RCC 7860 (cell line): ENCODE data around the gene SKIL.

ENCODE experiments used
- DNase-seq: peaks from one replicate; pipeline ENCODE4 v3.0.0-alpha.2; 2015; ENCODE audit warnings: low spot score
- FAIRE-seq: peaks from 2 replicates; lab custom pipeline; 2012; peaks lifted over from hg19 to GRCh38; lab: Jason Lieb, UNC

The SKIL gene

DNA sequence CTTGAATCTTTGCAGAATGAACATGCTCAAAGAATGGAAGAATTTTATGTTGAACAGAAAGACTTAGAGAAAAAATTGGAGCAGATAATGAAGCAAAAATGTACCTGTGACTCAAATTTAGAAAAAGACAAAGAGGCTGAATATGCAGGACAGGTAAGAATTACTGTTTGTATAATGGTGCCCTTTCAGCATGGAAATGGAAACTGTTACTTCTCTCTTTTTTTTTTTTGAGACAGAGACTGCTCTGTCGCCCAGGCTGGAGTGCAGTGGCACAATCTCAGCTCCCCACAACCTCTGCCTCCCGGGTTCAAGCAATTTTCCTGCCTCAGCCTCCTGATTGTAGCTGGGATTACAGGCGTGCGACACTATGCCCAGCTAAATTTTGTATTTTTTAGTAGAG is 33.6 kb downstream of the SKIL start:
- DNase-seq (no peak), FAIRE-seq (no peak)

DNA sequence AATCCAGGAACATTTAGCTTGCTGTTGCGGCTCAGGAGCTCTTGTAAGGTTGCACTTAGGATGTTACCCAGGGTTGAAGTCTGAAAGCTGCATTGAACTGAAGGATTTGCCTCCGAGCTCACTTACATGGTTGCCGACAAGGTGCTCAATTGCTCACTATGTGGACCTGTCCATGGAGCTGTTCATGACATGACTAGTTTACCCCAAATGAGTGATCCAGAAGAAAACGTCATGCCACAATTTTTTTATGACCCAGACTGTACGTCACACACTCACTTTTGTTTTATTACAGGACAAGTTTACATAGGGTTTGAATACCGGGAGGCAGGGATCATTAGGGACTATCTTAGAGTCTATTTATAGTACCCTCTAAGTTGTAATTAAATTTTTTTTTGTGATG is 40.2 kb downstream of the SKIL start:
- DNase-seq (no peak), FAIRE-seq (no peak)

DNA sequence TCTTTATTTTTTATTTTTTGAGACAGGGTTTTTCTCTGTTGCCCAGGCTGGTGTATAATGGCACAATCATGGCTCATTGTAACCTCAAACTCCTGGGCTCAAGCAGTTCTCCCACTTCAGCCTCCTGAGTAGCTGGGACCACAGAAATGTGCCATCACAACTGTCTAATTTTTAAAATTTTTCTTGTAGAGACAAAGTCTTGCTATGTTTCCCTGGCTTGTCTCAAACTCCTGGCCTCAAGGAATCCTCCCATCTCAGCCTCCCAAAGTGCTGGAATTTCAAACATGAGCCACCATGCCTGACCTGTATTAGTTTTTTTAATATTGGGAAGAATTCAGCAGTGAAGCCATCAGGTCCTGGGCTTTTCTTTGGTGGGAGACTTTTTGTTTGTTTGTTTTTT is 47.6 kb downstream of the SKIL start:
- FAIRE-seq (no peak), DNase-seq (no peak)

DNA sequence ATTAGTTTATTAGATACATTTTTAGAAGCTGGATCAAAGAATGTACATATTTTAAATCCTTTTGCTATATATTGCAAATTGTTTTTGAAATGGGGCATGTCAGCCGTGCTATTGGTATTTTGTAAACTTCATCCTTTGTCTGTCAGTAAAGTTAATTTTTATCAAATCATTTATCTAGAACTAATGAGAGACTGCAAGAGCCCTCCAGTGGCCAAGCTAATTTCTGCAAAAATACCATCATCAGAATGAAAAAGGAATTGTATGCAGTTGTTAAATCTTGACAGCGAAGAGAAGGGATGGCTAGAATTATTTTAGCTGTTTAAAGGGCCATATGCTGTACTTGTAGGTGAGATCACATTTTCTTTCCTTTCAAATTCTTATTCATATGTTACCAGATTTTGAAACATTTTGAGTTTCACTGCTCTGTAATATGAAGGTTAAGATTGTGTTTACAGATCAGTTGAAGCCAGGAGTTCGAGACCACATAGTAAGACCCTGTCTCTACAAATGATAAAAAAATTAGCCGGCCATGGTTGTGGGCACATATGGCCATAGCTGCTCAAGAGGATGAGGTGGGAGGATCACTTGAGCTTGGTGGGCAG is 53.0 kb downstream of the SKIL start:
- DNase-seq, result peak; percentile 40
- FAIRE-seq, result peak; percentile 76

DNA sequence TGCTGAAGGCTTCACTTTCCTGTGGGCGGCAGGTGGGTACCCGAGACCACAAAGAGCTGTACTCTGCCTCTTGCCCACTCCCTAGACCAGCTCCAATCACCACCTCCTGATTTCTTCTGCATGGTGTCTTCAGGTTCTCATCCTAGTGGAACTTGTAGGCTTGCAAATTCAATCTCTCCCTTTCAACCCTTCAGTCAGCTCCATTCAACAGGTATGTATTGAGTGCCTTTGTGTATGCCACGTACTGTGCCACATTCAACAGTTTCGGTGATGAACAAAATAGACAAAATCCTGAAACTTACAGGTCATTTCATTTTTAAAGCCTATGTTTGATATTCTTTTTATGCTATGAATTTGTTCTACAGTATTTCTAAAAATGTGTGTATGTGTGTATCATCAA is 55.8 kb downstream of the SKIL start:
- FAIRE-seq, result no peak
- no peak for DNase-seq

DNA sequence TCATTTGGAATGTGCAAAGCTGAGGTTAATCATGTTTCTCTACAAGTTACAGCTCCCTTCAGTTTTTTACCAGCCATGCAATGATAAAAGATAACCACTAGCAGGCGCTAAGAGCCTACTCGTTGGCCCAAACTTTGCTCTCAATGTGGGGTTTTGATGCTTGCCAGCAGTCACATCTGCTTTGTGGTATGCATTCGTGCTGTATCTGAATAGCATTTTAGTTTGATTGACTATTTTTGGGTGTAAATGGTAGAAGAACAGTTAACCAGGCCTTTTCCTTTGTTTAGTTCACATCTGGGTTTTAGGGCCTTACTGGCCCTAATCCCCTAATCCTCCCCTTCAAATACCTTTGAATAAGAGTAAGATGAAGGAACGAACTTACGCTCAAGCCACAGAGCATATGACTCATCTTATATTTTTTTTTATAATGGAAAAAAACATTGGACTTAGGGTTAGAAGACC is 56.7 kb downstream of the SKIL start:
- peak; percentile 52 for DNase-seq
- no peak for FAIRE-seq

DNA sequence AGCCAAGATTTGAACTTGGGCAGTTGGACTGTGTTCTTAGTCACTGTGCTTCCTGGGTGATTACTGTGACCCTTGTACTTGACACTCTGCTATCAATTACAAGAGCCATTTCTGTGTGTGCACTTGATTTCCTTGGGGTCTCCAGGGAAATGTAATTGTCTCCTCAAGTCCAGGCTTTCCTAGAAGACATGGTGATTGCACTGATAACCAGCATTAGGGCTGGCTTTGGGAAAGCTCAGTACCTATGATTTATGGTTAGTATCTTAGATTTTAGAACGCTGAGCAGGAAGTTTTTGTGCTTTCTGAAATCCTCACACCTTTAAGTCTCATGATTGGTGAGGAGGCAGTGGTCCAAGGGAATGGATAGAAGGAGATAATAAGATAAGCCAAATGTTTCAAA is 59.6 kb downstream of the SKIL start:
- DNase-seq (no peak), FAIRE-seq (no peak)

DNA sequence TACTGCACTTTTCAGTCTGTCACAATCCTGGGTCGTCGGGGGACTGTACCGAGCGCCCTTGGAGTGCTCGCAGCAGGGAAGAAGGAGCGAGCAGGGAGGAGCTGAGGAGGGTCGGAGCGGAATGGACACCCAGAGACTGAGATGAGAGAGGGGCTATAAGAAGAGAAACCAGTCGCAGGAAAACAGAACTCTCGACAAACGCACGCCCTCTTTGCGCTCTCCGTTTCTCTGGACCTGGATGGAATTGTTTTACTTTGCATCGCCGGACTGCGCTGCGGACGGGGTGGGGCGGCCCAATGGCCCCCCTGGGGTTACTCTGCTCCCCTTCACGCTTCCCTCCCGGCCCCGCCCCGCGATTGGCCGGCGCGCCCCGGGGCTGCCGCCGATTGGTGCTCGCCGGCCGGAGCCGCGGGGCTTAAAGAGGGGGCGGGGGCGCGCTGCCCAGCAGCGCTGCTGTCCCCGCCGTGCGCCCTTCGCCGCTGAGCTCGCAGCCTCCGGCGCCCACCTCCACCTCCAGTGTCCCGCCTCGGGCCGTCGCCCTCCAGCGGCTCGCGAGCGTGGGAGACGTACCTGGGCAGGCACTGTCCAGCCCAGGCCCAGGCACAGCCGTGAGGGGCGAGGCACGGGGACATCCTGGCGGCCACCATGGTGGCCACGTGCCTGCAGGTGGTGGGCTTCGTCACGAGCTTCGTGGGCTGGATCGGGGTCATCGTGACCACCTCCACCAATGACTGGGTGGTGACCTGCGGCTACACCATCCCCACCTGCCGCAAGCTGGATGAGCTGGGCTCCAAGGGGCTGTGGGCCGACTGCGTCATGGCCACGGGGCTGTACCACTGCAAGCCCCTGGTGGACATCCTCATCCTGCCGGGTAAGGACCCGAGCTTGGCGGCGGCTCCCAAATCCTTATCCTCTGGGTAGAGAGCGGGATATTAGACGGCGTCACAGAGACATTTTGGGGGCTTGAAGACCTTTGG is 61.2 kb downstream of the SKIL start, which contains the start of gene CLDN11:
TSS of gene CLDN11 (plus strand) at position 447 of the 977 bp plus-strand sequence. CDS start at position 646, 199 bp downstream.
- DNase-seq (no peak), FAIRE-seq (no peak)

DNA sequence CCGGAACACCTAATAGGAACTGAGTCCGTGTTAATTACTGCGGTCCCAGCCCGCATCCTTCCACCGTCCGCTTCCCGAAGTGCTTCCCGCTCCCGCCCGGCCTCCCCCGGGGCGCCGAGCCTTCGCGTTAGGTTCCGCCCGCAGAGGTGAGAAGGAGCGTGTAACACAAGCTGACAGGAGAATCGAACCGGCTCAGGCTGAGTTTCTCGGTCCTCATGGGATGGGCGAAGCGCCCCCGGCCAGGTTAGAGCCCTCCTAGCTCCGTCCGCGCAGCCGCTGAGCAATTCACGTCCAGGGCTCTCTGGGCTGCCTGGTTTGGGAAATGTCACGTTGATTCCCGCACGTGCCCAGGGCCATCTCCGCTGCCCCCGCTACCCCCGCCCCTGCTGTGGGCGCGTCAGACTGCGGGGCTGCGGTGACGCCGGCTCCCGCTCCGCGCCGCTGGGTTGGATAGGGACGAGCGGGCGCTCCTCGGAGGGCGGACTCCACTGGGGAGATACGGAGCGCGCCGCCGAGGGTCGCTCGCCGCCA is 62.1 kb downstream of the SKIL start:
- no peak for FAIRE-seq
- DNase-seq, result no peak

DNA sequence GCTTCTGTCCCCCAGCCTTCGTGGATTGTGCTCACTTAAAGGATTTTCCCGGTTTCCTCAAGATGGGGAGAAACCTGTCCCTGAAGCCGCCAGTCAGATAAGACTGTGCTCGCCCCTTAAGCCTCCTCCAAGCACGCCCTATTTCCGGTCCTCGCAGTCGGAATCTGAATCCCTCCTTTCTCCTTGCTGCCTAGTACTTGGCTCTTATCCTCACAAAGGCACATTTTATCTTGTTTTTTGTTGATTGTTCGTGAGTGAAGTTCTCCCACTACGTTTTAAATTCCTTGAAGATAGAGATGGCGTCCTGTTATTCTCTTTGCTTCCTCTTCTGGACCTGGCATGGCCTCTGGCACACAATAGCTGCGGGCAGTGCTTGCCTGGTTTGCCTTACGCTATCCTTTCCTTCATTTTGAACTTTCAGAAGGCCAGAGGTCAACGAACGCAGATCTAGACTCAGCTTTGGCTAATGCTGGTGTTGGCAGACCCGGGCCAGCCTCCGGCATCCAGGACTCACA is 62.8 kb downstream of the SKIL start:
- DNase-seq (no peak), FAIRE-seq (no peak)

DNA sequence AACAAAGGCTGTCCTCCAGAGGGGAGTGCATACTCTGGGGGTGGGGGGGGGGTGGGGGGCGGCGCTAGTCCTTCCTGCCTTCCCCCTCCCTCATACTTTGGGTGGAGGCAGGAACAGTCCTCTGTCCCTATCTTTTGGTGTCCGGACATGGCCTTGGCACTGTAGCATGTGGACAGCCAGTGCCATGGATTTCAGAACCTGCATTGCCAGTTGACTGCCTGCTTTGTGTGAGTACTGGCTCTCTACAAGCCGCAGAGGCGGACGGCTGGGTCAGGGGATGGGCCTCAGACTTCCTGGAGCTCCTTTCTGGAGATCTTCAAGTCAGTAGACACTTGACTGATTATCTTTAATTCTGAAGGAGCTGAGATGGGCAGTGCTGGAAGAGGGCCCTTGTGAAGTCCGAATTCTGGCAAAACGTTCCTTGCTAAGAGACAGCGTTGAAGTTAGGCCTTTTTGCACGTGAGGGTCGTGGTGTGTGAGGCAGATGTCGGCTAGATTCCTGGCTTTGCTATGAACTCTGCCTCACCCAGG is 63.7 kb downstream of the SKIL start:
- FAIRE-seq, result no peak

DNA sequence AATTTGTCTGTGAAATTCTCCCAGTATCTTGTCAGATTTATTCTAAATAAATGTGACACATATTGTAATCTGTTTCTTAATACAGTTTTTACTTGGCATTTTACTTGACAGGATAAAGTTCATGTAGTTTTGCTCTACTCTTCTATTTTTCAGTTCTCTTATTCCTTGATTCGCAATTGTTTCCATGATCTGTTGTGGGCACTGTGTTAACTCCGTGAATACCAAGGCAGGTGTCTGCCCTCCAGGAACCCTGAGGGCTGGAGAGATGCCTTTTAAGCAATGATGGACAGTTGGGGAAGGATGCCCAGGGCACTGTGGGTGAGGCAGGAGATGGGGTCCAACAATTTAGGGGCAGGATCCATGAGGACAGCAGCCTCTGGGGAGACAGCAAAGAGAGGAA is 64.2 kb downstream of the SKIL start:
- DNase-seq (no peak), FAIRE-seq (no peak)

More for the DNA sequence above, 63.7 kb downstream of the SKIL start:
- DNase-seq, result no peak

DNA sequence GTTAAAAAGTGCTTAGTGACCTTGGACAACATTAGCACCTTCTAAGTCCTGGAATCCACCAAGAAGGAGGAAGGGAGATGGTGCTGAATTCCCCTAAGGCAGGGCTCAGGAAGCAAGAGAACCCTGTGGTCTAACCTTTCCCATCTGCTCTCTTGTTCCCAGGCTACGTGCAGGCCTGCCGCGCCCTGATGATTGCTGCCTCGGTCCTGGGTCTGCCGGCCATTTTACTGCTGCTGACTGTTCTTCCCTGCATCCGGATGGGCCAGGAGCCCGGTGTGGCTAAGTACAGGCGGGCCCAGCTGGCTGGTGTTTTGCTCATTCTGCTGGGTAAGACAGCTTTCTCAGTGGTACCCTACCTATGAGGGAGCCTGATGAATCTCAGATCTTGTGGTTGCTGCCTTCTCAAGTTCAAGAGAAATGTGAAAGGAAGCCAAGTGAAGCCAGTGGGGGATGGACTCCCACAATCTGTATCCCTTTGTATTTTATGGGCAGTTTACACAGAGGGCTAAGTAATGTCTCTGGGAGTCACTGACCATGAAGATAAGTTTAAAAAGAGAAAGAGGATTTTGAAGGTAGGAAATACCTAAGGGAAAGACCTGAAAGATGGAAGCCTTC is 65.6 kb downstream of the SKIL start:
- no peak for DNase-seq

DNA sequence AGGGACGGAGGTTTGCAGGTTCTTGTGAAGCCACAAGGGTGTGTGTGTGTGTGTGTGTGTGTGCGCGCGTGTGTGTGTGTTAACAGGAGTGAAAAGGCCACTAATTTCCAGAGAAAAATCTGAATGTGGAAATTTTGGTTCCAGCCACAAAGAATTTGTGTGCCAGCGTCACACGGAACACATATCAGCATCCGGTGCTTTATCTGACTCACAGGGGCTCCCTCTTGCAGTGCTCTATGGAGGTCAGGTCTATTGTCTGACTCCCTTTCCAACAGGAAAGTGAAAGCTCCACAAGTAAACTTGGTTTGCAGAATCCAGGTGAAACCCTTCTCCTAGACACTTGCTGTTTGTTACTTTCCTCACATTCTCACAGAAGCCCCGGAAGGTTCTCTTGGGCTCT is 67.4 kb downstream of the SKIL start:
- no peak for FAIRE-seq
- no peak for DNase-seq

More for the DNA sequence above, 65.6 kb downstream of the SKIL start:
- FAIRE-seq, result no peak

DNA sequence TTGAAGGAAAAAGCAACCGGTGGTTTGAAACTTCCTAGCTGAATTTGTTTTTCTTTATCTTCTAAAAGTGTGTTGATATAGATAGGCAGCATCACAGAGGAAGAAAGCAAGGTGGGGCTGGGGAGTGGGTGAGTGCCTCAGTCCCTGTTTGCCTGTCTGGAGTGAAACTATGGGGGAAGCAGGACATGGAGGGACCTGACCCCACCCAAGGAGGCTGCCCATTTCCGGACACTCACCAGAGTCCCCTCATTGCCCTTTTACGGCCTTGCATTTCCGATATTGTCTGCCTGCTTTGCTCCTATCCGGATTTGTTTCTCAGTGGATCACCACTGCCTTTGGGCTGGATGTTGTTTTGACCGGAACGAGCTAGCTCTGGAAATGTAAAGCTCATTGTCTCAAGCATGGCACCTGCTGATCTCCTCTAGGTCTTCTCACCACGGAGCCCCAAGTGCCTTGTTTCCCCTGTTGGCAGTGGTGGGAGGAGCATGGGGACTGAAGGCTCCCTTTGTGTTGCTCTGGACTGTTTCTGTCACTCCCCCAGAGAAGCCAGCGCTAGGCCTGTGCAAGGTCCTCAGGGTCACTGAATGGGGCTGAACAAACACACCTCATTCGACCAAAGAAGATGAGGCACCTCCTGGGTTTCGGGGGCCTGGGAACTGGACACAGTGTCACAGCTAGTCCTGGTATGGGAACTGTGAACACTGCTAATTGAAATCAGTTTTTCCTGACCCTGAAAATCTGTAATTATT is 68.2 kb downstream of the SKIL start:
- FAIRE-seq (no peak), DNase-seq (no peak)

DNA sequence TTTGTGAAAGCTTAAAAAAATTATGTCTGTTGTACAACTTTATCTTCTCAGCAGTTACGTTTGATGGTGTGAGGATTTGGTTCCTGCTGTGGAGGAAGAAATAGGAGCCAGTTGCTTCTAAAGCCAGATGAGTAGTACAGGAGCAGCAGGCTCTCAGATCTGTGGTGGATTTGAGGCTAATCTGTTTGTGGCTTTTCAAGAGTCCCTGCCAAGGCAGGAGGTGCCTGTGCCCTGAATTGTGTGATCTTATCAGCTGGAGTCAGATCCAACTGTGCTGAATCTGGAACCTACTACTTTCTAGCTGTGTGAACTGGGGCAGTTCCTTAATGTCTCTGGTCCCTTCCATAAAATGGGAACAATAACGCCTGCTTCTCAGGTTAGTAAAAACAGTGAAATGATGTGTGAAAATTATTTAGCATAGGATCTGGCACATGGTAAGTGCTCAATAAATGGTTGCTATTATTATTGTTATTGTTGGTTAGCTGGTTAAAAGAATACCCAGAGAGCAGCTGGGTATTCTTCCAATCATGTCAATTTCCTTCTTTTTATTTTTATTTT is 68.8 kb downstream of the SKIL start:
- peak; percentile 42 for FAIRE-seq
- DNase-seq, result peak; percentile 23

DNA sequence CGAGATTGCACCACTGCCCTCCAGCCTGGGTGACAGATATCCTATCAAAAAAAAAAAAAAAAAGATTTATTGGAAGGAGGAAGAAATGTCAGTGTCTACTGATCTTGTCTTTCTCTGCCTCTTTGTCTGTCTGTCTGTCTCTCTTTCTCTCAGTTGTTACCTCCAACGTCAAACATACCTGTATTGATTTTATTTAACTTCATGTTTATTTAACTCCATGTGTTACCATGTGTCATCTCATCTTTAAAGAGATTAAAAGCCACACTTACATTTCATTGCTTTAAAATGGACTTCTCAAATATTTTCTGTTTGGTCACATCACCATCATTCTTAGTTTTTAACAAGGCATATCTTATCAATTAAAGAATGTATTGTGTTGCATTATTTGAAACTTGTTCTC is 70.6 kb downstream of the SKIL start:
- FAIRE-seq (no peak), DNase-seq (no peak)

DNA sequence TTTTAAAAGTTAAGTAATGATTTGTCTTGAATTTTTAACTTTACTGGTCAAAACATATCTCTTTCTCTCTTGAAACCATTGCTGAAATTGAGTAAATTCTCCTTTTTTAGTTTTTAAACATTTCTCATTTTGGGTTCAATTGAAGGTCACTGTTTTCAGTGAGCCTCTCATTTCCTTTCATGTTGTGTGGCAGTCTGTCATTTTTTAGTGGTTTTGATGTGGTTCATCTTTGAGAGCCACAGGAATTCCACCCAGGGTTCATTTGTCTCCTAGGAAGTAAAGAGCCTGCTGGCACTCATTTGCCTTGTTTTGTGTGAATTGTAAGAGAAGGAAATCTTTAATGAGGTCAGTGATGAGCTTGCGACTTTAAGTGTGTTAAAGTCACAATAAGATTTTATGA is 71.5 kb downstream of the SKIL start:
- FAIRE-seq (peak; percentile 97), DNase-seq (peak; percentile 76)

DNA sequence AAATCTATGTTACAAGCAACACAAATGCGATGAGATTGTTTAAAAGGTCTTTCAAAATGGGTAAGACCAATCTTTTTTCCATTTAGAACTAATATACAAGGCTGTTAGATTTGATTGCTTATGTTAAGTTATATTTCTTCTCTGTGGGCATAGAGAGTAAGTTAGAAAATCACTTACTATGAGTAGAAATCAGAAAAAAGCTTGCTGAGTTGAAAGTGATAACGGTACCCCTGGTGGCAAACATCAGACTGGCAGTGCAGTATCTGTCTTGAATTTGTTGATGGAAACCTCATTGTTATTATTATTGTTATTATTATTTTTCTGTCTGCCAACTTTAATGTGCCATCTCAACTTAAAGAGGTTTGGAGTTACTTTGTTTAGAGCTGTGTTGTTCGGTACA is 73.5 kb downstream of the SKIL start:
- FAIRE-seq (no peak), DNase-seq (no peak)

DNA sequence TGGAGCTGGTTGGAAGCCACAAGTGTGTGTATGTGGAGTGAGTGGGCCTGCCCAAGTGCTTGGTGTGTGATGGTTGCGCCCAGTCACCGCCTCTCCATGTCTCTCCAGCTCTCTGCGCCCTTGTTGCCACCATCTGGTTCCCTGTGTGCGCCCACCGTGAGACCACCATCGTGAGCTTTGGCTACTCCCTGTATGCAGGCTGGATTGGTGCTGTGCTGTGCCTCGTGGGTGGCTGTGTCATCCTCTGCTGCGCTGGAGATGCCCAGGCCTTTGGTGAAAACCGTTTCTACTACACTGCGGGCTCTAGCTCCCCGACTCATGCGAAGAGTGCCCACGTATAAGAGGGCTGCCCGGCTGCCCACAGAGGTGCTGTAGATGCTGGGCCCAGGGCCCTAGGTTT is 74.9 kb downstream of the SKIL start:
- DNase-seq (no peak), FAIRE-seq (no peak)
